ENCODE measurements around the gene TMEM26. TPM values are rescaled to one million over a fixed set of nuclear protein-coding genes. Genes with fewer than 3 reads are reported as not detected.

The TMEM26 gene
- total RNA-seq, 1 donor from 2014 or later: 3.6 TPM

DNA sequence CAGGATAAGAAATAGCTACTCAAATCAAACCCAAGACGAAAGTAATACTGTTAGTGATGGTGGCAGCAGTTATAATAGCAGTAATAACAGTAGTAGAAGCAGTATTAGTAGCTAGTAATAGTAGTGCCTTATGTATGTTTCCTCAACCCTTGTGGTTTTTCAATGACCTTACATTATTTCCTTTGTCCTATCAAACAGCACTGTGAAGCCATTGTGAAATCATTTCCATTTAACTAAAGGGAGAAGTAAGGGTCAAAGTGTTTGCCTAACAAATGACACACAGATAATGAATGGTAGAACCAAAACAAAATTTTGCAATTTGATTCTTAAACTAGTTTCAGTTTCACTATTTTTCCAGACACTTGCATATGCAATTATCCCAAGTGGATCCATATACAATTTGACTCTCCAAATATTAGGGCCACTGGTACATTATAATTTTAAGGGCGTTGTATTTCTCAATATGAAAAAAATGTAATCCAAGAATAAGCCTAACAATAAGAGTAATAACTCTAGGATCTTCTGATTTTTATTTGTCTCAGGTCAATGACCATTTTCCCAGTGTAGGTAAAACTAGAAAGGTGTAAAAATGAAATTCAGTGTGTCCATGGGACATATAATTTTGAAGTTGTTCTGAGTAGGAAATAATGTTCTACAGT, 33.7 kb upstream of the TMEM26 start:
- no peak for TF ChIP-seq CTCF (IDR thresholded peaks at IDR 0.05)
- DNase-seq (ENCODE audit: extremely low spot score, unreplicated experiment): no peak
- Mint-ChIP-seq H3K36me3 (ENCODE audit: unreplicated experiment) (no peaks in the 10 kb centered on the region), H3K9me3 (ENCODE audit: unreplicated experiment) (peaks cover 3% of the 10 kb centered on the region), H3K4me1 (ENCODE audit: unreplicated experiment) (peaks cover 24% of the 10 kb centered on the region), H3K4me3 (ENCODE audit: unreplicated experiment) (no peak overlapping the region), H3K27me3 (ENCODE audit: unreplicated experiment) (no peaks in the 10 kb centered on the region), H3K27ac (ENCODE audit: unreplicated experiment) (peak overlapping the region; percentile 52)

GRCh38 chr10:61486251-61486650, 33.1 kb upstream of the TMEM26 start:
- Mint-ChIP-seq H3K4me3 (ENCODE audit: unreplicated experiment) (no peak overlapping the region), H3K36me3 (ENCODE audit: unreplicated experiment) (no peaks in the 10 kb centered on the region), H3K4me1 (ENCODE audit: unreplicated experiment) (peaks cover 24% of the 10 kb centered on the region), H3K27me3 (ENCODE audit: unreplicated experiment) (no peaks in the 10 kb centered on the region), H3K27ac (ENCODE audit: unreplicated experiment) (peak overlapping the region; percentile 52), H3K9me3 (ENCODE audit: unreplicated experiment) (peaks cover 3% of the 10 kb centered on the region)
- TF ChIP-seq CTCF (IDR thresholded peaks at IDR 0.05): no peak
- no peak for DNase-seq (ENCODE audit: extremely low spot score, unreplicated experiment)

DNA sequence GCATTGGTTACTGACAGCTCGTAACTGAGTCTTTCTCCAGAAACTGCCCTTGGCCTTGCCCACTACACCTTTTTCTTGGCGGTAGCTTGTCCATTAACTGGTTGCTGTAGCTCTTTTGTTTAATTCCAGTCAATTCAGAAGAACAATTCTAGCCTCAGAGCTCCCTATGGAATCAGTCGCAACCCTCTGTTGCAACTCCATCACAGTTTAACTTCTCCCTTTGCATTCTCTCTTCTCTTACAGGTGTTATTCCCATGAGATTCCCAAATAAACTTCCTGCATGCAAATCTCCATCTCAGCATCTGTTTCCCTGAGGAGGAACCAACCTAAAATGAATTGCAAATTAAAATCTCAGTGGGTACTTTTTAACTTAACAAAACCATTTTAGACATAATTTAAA, 28.4 kb upstream of the TMEM26 start:
- no peak overlapping the region for H3K27ac Mint-ChIP-seq (ENCODE audit: unreplicated experiment)
- no peaks in the 10 kb centered on the region for H3K27me3 Mint-ChIP-seq (ENCODE audit: unreplicated experiment)
- no peaks in the 10 kb centered on the region for H3K36me3 Mint-ChIP-seq (ENCODE audit: unreplicated experiment)
- H3K4me3 Mint-ChIP-seq (ENCODE audit: unreplicated experiment): no peak overlapping the region
- H3K9me3 Mint-ChIP-seq (ENCODE audit: unreplicated experiment): peaks cover 7% of the 10 kb centered on the region
- no peak for DNase-seq (ENCODE audit: extremely low spot score, unreplicated experiment)
- H3K4me1 Mint-ChIP-seq (ENCODE audit: unreplicated experiment): peaks cover 23% of the 10 kb centered on the region
- TF ChIP-seq CTCF (IDR thresholded peaks at IDR 0.05): no peak

DNA sequence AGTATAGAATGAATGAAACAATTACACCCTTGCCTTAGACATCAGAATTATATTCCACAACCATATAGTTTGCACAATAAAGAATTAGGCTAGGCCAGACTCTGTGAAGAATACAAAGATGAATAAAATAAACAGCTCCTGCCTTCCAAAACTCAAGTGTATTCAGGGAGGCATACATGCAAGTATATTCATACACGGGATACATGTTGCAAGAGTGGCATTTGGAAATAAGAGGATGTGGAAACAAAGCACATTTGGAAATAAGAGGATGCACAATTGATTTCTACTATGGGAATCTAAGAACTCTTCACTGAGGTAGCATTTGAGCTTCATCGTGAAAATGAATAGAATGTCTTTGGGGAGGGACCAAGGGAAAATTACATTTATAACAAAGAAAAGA, 27.0 kb upstream of the TMEM26 start:
- no peak for DNase-seq (ENCODE audit: extremely low spot score, unreplicated experiment)
- H3K27ac Mint-ChIP-seq (ENCODE audit: unreplicated experiment): no peak overlapping the region
- H3K27me3 Mint-ChIP-seq (ENCODE audit: unreplicated experiment): no peaks in the 10 kb centered on the region
- H3K4me3 Mint-ChIP-seq (ENCODE audit: unreplicated experiment): no peak overlapping the region
- peaks cover 7% of the 10 kb centered on the region for H3K9me3 Mint-ChIP-seq (ENCODE audit: unreplicated experiment)
- TF ChIP-seq CTCF (IDR thresholded peaks at IDR 0.05): no peak
- H3K4me1 Mint-ChIP-seq (ENCODE audit: unreplicated experiment): peaks cover 24% of the 10 kb centered on the region
- H3K36me3 Mint-ChIP-seq (ENCODE audit: unreplicated experiment): no peaks in the 10 kb centered on the region

DNA sequence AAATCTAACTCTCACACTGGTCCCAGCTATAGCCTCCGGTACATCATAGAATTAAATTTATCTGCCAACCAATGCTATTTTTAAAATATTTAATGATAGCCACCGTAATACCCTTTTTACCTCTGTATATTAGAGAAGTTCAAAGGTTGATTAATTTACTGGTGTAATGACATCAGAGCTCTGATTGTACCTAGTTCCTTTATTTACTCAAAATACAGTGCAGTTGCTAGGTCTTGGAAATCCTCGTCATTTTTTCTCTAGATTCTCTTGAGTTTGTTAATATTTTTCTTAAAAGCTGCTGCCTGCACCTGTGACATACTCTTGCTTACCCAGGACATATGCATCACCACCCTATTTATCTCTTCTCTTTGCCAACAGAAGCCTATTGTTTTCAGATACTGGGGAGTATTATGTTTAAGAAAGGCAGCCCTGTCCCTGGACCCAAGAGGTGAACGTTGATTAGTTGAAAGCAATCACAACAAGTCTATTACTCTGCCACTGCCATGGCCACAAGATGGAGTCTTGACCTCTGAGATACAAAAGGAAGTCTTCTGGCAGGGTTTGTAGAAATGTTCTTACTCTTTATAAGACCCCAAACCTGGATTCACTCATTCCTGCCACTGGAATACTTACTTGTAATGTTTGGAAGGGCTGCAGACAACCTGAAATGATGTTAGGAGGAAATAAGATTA, 25.6 kb upstream of the TMEM26 start:
- Mint-ChIP-seq H3K4me1 (ENCODE audit: unreplicated experiment) (peaks cover 32% of the 10 kb centered on the region), H3K27me3 (ENCODE audit: unreplicated experiment) (no peaks in the 10 kb centered on the region), H3K9me3 (ENCODE audit: unreplicated experiment) (peaks cover 7% of the 10 kb centered on the region), H3K27ac (ENCODE audit: unreplicated experiment) (no peak overlapping the region), H3K36me3 (ENCODE audit: unreplicated experiment) (no peaks in the 10 kb centered on the region), H3K4me3 (ENCODE audit: unreplicated experiment) (no peak overlapping the region)
- peak; percentile 9 for TF ChIP-seq CTCF (IDR thresholded peaks at IDR 0.05)
- DNase-seq (ENCODE audit: extremely low spot score, unreplicated experiment): no peak

Data from osteocyte (in vitro differentiated cells).